22Rv1 (cell line): ENCODE results near the gene KIF1A.

Experiments
- CTCF ChIP-seq: fragments of 450-650 bp; IDR thresholded peaks from 2 replicates; pipeline ENCODE4 v1.5.1; 2017; ENCODE audit warnings: mild to moderate bottlenecking
- ZFX ChIP-seq: fragments of 450-650 bp; IDR thresholded peaks from 2 replicates; pipeline ENCODE4 v1.6.1; 2017; ENCODE audit warnings: antibody characterized with exemption, borderline replicate concordance

- TF ChIP-seq CTCF (no peak), ZFX (no peak)
Measured at GRCh38 chr2:240719676-240720545, 100.1 kb downstream of the KIF1A start.
